Right atrium auricular region (tissue), 2 donors: ENCODE measurements around the gene KCNIP4. TPM values are rescaled to one million over a fixed set of nuclear protein-coding genes. Genes with fewer than 3 reads are reported as not detected.

Experiments
- DNase-seq: peaks from one replicate; pipeline ENCODE4 v3.0.0-alpha.2; 2019; ENCODE audit warnings: low spot score
- H3K27ac ChIP-seq, 2 donors: fragments of 200-600 bp; sonication (generic); 1 replicate in 1 of 2; 2 replicates in 1 of 2; pipeline ENCODE4 v1.5.1; 2016 to 2019
- H3K27me3 ChIP-seq, 2 donors: fragments of 200-600 bp; sonication (generic); one replicate each; pipeline versions ENCODE4 v1.5.1 to v1.6.0; 2017 to 2019
- H3K36me3 ChIP-seq: fragments of 200-600 bp; sonication (generic); one replicate; pipeline ENCODE4 v1.5.1; 2016
- H3K4me1 ChIP-seq, 2 donors: fragments of 200-600 bp; sonication (generic); one replicate each; pipeline versions ENCODE4 v1.5.1 to v1.6.0; 2017 to 2019
- H3K4me3 ChIP-seq, 2 donors: fragments of 200-600 bp; sonication (generic); 1 replicate in 1 of 2; 2 replicates in 1 of 2; pipeline ENCODE4 v1.5.1; 2017 to 2019; ENCODE audit warnings: mild to moderate bottlenecking in 1 of 2, moderate library complexity in 1 of 2
- H3K9me3 ChIP-seq, 2 donors: fragments of 200-600 bp; sonication (generic); one replicate each; pipeline ENCODE4 v1.5.1; 2019
- CTCF ChIP-seq, 2 donors: fragments of 200-600 bp; sonication (generic); IDR thresholded peaks; one replicate each; pipeline ENCODE4 v1.5.1; 2019; ENCODE audit warnings: antibody characterized with exemption in 2 of 2
- total RNA-seq, 2 donors: library from RNA; depleted of rRNA; stranded (reverse); fragments of >200 nt; gene quantifications; one replicate each; pipeline ENCODE4 v1.1.0, GENCODE V29; 2016

KCNIP4 gene
- total RNA-seq, 2 donors from 2014 or later: not detected

GRCh38 chr4:21529214-21529613 lies 419.4 kb downstream of the KCNIP4 start:
- DNase-seq: no peak
- H3K9me3 ChIP-seq: no peaks in the 10 kb centered on the region
- no peak for TF ChIP-seq CTCF (IDR thresholded peaks at IDR 0.05)
- H3K4me1 ChIP-seq: no peaks in the 10 kb centered on the region
- H3K27ac ChIP-seq: no peak overlapping the region
- H3K36me3 ChIP-seq: no peaks in the 10 kb centered on the region
- no peaks in the 10 kb centered on the region for H3K27me3 ChIP-seq
- H3K4me3 ChIP-seq: no peak overlapping the region

GRCh38 chr4:21522296-21522695 lies 426.3 kb downstream of the KCNIP4 start:
- H3K4me3 ChIP-seq: no peak overlapping the region
- TF ChIP-seq CTCF (IDR thresholded peaks at IDR 0.05): no peak
- no peaks in the 10 kb centered on the region for H3K36me3 ChIP-seq
- H3K9me3 ChIP-seq: no peaks in the 10 kb centered on the region
- H3K27ac ChIP-seq: no peak overlapping the region
- H3K4me1 ChIP-seq: no peaks in the 10 kb centered on the region
- no peak for DNase-seq
- H3K27me3 ChIP-seq: no peaks in the 10 kb centered on the region

GRCh38 chr4:21517126-21517859 lies 431.3 kb downstream of the KCNIP4 start:
- Histone ChIP-seq H3K36me3 (no peaks in the 10 kb centered on the region), H3K4me1 (no peaks in the 10 kb centered on the region), H3K9me3 (no peaks in the 10 kb centered on the region), H3K4me3 (no peak overlapping the region), H3K27me3 (no peaks in the 10 kb centered on the region), H3K27ac (no peak overlapping the region)
- TF ChIP-seq CTCF (IDR thresholded peaks at IDR 0.05): no peak
- DNase-seq: no peak

- no peak overlapping the region for H3K27ac ChIP-seq
- H3K27me3 ChIP-seq: no peaks in the 10 kb centered on the region
- TF ChIP-seq CTCF (IDR thresholded peaks at IDR 0.05): no peak
- H3K4me3 ChIP-seq: no peak overlapping the region
- H3K36me3 ChIP-seq: no peaks in the 10 kb centered on the region
- H3K4me1 ChIP-seq: no peaks in the 10 kb centered on the region
- no peak for DNase-seq
- no peaks in the 10 kb centered on the region for H3K9me3 ChIP-seq
Measured at GRCh38 chr4:21514022-21514694, 434.4 kb downstream of the KCNIP4 start.

- TF ChIP-seq CTCF (IDR thresholded peaks at IDR 0.05): peak in 1 of 2 donors; percentile 46
- Histone ChIP-seq H3K9me3 (no peaks in the 10 kb centered on the region), H3K4me3 (no peak overlapping the region), H3K27ac (no peak overlapping the region), H3K4me1 (no peaks in the 10 kb centered on the region), H3K27me3 (no peaks in the 10 kb centered on the region), H3K36me3 (no peaks in the 10 kb centered on the region)
- no peak for DNase-seq
Measured at GRCh38 chr4:21512353-21512752, 436.2 kb downstream of the KCNIP4 start.
